GM12892 (cell line): ENCODE data around the gene MYO3A.

Experiments used
- POLR2A ChIP-seq: IDR thresholded peaks from 2 replicates; pipeline ENCODE4 v1.6.1; 2011; ENCODE audit warnings: low read depth, low read length, control low read depth
- POLR2AphosphoS5 ChIP-seq: IDR thresholded peaks from 2 replicates; pipeline ENCODE4 v1.6.1; 2011; ENCODE audit warnings: low read depth, low read length, control low read depth
- TAF1 ChIP-seq: IDR thresholded peaks from 2 replicates; pipeline ENCODE4 v1.6.1; 2011; ENCODE audit warnings: low read depth, mild to moderate bottlenecking, control low read depth, low read length, borderline replicate concordance

- no peak for TF ChIP-seq POLR2A
- TF ChIP-seq POLR2AphosphoS5: no peak
- TF ChIP-seq TAF1: no peak
Observed at GRCh38 chr10:26249681-26250080, 315.7 kb downstream of the MYO3A start.
